Inferior parietal cortex (tissue), 1 donor: ENCODE measurements around the gene MDP1.

Source experiments
- DNase-seq: peaks from one replicate; pipeline ENCODE4 v3.0.0-alpha.2; 2016; ENCODE audit errors: extremely low spot score

The MDP1 gene

DNA sequence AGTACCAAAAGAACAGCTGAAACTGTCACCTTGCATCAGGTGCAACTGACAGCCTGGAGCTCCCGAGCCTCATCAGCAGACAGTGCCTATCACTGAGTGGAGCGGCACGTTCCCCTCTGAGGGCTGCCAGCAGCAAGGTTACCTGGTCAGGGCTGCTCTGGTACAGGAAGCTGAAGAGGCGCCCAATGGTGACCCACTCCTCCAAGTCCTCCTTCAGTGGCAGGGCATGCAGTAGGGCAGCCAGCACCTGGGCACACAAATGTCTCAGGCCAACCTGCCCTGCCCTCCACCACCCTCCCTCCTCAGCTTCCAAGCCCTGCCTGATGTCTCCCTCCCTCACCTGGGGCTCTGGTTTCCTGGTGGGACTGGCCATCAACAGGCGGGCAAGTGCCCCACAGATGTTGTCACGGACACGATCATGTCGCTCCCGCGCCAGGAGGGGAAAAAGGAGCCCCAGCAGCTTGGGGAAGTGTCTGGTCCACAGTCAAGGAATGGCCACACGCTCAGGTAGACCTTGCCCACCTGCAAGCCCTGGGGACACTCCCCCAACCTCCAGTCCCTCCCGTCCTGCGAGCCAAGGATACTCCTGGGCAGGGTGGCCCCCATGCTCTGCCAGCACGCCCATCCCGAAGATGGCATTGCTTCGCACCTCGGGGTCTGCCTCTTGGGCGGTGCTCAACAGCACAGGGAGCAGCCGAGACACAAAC lies 34.3 kb downstream of the MDP1 start:
- DNase-seq, result no peak

GRCh38 chr14:24179961-24180796 lies 35.7 kb downstream of the MDP1 start:
- peak; percentile 63 for DNase-seq

DNA sequence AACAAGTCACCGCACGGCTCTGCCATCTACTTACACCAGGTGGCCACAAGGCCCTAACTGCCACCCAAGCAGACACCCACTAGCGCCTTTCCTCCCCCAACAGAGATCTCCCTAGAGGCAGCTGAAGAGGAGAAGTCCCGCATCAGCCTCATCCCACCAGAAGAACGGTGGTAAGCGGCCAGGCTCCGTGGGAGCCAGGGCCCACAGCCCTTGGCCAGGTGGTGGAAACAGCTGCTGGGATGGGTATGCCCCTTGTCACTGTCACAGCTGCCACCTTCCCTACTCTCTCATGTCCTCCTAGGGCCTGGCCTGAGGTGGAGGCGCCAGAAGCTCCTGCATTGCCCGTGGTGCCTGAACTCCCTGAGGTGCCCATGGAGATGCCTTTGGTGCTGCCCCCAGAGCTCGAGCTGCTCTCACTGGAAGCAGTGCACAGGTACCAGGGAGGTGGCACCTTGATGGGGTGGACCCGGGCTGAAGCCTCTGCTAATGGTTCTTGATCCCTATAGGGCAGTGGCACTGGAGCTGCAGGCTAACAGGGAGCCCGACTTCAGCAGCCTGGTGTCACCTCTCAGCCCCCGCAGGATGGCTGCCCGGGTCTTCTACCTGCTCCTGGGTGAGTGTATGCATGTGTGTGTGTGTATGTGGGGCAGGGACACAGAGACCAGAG lies 36.4 kb downstream of the MDP1 start:
- DNase-seq, result no peak

DNA sequence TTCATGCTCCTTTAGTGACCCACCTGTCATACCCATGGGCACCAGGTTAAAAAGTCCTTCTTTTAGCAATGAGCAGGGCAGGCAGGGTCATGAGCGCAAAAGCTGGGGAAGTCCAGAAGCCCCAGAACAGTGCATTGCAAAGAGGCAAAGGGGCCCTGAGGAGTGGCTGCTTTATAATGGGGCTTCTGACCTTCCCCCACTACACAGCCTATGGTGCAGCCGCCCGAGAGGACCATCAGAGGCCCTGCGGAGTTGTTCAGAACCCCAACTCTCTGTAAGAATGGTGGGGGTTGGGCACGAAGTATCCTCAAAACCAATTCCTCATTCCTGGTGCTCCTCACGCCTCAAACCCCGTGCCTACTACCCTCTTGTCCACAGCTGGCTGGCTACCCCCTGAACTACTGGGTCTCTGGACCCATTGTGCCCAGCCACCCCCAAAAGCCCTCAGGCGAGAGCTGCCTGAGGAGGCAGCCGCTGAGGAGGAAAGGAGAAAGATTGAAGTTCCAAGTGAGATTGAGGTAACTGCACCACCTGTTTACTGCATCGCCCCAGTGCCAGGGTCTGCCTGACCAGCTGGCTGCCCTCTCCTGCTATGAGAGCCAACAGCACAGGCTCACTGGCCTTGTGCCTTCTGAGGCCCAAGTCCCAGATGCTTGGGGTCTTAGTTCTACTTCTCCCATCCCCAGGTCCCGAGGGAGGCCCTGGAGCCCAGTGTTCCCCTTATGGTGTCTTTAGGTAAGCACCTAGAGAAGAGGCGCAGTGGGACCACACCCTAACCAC lies 37.3 kb downstream of the MDP1 start:
- DNase-seq, result no peak

GRCh38 chr14:24177891-24178290 lies 38.0 kb downstream of the MDP1 start:
- DNase-seq, result no peak

DNA sequence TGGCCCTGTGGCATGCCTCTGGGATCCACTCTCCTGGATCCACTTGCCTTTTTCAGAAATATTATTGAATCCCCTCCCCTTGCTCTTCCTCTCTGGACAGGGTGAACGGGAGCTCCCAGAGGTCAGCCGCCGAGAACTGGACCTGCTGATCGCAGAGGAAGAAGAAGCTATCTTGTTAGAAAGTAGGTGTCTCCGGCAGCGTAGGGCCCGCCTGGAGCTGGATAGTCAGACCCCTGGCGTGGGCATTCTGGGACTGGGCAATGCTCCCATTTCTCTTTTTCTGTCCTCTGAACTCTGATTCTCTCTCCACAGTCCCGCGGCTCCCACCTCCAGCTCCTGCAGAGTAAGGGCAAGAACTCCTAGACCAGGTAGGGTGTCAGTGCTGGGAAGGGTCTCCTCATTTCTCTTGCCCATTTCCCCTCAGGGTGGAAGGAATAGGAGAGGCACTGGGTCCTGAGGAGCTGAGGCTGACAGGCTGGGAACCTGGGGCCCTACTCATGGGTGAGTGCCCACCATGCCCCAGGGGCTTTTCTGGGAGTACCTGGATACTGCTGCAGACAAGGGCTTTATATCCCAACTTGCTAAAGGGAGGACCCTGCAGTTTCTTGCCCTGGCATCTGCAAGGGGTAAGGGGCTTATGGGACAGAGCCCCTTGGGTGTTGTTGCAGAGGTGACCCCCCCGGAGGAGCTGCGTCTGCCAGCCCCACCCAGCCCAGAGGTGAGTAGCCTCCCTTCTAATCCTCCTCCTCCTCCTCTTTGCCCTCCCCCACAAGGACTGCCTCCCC lies 38.6 kb downstream of the MDP1 start:
- DNase-seq, result no peak

GRCh38 chr14:24176599-24176998 lies 39.3 kb downstream of the MDP1 start:
- DNase-seq, result no peak

DNA sequence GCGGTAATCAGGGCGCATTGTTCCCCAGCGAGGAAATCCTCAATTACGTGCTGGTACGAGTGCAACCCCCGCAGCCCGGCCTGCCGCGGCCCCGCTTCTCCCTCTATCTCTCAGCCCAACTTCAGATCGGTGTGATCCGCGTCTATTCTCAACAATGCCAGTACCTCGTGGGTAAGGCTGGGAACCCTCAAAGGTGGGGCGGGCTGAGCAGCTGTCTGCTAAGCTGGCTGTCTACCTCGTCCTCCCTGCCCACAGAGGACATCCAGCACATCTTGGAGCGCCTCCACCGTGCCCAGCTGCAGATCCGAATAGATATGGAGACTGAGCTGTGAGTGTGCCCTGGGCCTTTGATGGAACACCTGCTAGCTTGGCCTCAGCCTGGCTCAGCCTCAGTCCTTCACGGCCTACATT lies 43.0 kb downstream of the MDP1 start:
- no peak for DNase-seq

DNA sequence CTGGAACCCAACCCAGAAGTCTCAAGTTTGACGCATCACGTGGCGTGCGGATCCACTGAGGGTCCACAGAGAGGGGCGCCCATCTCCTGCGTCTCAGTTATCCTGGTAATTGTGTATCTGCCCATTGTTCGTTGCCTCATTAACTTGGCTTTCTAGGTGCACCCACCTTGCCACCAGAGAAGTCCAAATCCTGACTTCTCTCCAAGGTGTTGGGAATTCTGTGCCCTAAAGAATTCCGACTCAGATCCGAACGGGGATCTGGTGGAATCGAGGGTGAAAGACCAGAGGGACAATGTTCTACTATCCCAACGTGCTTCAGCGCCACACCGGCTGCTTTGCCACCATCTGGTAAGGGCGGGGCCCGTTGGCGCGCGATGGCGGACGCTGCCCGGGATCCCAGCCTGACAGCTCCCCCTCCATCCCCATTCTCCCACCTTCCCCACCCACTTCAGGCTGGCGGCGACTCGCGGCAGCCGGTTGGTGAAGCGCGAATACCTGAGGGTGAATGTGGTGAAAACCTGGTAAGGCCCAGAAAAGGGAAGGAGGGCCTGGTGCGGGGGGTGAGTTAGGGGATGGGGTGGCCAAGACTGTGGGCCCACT lies 43.5 kb downstream of the MDP1 start:
- DNase-seq, result no peak

- peak; percentile 88 for DNase-seq
These were observed 44.2 kb downstream of the MDP1 start, which contains the start of gene REC8 for GRCh38 chr14:24171422-24172260. Gene REC8 (plus strand): TSS chr14:24172080. CDS start chr14:24172553, 473 bp downstream.

DNA sequence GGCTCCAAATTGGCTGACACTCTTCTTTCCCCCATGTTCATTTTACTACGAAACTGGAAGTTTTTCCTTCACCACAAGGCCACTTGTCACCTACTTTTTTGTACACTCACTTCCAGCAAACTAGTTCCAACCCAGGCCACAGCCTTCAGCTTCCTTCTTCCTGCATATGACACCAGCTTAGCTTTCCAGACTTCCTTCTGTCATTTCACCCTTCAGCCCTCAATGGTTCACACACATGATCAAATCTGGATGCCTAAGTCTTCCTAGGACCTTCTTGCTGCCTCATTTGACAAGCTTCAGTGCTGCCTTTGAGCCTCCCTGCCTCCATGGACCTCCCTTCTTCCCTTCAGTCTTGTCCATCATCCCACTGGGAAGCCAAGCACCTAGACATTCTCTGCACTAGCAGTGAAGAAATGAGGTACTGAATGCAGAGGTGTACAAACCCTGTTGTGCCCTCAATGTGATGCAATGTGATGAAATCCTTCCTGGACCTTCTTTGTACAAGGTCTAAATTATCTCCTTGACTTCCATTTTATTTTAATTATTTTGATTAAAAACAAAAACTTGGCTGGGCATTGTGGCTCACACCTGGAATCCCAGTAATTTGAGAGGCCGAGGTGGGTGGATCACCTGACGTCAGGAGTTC lies 48.3 kb downstream of the MDP1 start:
- no peak for DNase-seq

- no peak for DNase-seq
These were observed 50.1 kb downstream of the MDP1 start for GRCh38 chr14:24165785-24166184.

DNA sequence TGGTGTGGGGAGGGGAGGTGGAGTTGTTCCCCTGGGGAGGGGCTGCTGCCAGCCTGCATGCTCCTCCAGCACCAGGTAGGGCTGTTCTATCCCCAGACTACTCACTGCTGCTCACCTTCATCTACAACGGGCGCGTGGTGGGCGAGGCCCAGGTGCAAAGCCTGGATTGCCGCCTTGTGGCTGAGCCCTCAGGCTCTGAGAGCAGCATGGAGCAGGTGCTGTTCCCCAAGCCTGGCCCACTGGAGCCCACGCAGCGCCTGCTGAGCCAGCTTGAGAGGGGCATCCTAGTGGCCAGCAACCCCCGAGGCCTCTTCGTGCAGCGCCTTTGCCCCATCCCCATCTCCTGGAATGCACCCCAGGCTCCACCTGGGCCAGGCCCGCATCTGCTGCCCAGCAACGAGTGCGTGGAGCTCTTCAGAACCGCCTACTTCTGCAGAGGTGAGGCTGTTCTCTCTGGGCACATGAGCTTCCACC lies 51.3 kb downstream of the MDP1 start:
- no peak for DNase-seq
